Suppressor macrophage treated with lipopolysaccharide for 1 hour (primary cell): Measurements from ENCODE around the gene ATF6.
"Not testable (repeated sequence)": the region's sequence is repeated elsewhere in the genome, so short reads cannot be mapped to it uniquely, and the experiment has no call there.

Experiments
- DNase-seq, 3 donors: peaks; one replicate each; pipeline ENCODE4 v3.0.0-alpha.2; 2020 to 2022

The ATF6 gene

DNA sequence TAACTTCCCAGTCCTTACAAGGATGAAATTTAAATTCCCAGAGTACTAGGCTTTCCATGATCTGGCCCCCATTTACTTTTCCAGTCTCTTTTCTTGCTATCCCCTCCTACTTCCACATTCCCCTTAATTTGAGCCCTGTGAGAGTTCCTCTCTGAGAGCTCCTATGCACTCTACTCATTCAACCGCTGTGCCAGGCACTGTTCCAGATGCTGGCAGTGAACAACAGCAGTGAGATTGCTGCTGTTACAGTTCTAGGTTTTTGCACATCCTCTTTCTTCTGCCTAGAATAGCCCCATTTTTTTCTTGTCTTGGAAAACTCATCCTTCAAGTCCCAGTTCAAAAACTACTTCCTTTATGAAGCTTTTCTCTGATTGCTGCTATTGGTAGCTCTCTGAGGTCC, 18.8 kb downstream of the ATF6 start:
- DNase-seq, result peak in 2 of 3 donors; percentile 17 to 35

DNA sequence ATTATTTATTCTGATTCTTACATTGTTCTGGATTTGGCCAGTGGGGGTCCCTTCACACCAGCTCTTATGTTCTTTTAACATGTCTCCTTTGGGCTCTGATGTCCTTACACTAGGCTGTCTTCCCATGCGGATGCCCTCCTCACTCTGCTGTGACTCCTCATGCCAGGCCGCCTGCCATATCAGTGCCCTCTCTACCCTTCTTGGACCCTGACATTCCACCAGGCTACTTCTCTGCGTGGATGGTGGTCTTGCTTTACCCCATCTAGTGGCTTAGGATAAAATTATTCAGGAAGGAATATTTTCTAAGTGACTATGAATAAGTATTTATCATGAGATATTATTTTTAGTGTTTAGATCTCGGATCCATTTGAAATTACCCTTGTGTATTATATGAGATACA, 21.2 kb downstream of the ATF6 start:
- DNase-seq, result no peak

DNA sequence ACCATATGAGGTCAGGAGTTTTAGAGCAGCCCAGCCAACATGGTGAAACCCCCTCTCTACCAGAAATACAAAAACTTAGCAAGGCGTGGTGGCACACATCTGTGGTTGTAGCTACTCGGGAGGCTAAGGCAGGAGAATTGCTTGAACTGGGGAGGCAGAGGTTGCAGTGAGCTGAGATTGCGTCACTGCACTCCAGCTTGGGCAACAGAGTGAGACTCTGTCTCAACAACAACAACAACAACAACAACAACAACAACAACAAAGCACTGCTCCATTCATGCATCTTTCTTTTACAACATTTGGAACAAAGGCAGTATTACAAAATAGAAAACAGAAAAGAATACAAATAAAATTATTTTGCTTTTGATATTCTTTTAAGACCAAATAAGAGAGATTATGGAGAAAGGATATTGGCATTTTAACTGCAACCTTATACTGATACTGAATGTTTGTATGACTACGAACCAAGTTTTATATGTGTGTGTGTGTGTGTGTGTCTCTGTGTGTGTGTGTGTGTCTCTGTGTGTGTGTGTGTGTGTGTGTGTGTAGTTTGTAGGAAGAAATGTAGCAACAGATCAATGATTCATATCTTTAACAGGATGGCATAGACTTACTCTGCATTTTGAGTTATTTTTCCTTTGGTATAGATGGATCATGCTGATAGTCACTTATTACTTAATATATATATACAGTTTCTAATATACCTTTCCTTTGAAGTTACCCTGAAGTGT, 24.6 kb downstream of the ATF6 start:
- no peak for DNase-seq

DNA sequence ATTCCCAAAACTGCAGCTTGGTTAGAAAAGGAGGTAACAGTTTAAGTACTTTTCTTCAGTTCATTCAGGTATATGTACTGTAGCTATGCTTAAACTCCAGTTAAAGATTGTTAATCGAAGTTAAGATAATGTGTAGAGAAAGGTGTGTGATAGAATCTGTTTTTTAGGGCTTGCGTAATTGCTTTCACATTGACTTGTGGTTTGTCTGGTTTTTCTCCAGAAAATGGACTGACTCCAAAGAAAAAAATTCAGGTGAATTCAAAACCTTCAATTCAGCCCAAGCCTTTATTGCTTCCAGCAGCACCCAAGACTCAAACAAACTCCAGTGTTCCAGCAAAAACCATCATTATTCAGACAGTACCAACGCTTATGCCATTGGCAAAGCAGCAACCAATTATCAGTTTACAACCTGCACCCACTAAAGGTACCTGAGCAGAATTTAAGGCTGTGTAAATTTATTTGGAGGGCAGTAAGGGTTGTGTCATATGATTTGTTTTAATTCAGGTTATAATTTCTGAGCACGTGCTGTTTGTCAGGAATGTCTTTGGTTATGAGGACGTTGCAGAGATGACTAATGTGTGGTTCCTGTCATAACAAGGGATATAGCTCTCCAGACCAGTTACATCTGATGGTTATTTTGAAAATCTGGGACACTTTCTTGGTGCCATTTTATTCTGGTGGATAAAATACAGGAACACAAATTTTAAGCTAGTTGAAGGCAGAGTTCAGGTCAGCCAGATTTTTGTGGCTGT, 26.0 kb downstream of the ATF6 start:
- no peak for DNase-seq

DNA sequence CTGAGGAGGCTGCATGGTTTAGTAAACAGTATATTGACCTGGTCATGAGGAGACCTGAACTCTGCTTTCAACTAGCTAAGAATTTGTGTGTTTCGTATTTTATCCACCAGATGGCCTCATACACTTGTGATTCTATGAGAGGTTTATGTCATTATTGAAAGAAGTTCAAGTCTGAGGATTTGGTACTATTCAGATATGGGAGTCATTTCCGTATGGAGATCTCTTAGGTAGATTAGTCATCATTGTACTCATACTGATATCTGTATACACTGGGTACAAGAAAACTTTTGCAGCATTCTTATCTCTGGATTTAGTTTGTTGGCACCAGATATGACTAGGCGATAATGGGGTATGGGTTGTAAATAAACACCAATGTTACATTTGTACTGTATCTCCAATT, 26.6 kb downstream of the ATF6 start:
- DNase-seq, result peak; percentile 48 to 77 (median 76)

DNA sequence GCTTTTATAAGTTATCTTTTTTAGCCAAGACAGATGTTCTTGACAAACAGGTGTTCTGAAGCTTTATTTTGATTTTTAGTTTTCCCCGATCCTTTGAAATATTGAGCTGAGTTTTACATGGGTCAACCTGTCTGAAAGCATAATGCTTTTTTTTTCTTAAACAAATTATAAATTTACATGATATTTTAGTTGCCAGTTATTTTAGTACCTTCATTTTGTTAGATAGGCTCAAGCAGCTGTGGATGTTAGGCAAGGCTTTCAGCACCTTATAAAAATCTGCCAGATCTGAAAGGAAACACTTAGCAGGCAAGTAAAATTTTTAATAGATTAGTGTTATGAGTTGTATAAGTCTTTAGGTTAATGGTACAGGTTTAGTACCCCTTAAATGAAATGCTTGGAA, 33.7 kb downstream of the ATF6 start:
- no peak for DNase-seq

DNA sequence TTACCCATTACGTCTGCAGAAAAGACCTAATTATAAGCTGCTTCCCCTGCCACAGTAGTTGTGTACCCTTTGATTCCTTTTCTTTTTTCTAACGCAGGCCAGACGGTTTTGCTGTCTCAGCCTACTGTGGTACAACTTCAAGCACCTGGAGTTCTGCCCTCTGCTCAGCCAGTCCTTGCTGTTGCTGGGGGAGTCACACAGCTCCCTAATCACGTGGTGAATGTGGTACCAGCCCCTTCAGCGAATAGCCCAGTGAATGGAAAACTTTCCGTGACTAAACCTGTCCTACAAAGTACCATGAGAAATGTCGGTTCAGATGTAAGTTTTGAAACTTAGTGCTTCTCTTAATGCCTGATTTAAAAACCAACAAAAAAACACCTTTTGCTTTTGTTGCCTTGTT, 35.8 kb downstream of the ATF6 start:
- no peak for DNase-seq

DNA sequence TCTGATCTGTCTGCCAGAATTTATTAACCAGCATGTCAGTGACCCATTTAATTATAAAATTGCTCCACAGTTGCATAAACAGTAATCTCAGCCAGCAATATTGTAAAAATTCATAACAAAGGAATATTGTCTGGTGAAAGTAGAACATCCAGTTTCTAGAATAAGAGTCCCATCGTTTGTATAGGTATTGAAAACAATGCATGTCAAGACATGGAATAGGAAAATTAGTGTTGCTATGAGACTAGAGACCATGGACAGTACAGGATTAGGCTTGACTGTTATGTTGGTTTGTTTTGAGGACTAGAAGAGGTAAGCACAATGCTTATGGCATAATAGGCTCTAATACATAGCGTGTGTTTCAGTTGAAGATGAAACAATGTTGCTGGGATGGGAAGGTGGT, 37.1 kb downstream of the ATF6 start:
- DNase-seq, result no peak

DNA sequence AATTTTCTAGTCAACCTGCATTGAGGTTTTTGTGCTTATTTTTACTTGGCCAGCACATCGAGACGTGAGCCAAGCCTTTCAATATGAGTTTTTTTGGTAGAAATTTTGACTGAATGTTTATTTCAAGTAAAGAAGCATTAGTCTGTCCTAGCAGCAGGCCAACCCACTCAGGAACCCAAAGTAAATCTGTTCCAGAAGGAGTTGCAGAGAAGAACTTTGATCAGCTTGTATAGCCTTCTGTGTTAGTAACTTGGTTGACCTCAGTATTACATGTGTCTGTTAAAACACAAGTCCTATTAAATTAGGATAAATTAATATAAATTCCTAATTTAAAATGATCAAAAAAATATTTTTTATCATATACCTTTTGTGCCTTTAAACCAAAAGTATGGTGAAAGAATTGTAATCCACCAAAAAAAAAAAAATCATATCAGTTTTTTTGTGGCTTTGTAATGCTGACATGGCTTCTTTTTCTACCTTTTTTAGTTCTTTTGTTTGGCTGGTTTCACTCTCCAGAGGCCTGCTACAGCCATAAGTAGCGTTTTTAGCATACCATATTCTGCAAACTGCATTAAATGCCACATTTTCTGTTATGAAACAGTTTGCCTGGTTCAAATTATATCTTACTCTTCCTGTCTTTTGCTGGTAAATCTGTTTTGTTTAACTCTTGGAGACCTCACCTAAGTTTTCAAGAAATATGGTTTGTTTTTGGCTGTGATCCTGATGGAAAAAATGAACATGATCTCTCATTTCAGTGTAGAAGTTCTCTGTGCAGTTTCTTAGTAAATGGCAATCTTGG, 39.5 kb downstream of the ATF6 start:
- no peak for DNase-seq

DNA sequence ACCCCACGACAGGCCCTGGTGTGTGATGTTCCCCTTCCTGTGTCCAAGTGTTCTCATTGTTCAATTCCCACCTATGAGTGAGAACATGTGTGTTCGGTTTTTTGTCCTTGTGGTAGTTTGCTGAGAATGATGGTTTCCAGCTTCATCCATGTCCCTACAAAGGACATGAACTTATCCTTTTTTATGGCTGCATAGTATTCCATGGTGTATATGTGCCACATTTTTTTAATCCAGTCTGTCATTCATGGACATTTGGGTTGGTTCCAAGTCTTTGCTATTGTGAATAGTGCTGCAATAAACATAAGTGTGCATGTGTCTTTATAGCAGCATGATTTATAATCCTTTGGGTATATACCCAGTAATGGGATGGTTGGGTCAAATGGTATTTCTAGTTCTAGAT, 43.1 kb downstream of the ATF6 start:
- not testable (repeated sequence) for DNase-seq

DNA sequence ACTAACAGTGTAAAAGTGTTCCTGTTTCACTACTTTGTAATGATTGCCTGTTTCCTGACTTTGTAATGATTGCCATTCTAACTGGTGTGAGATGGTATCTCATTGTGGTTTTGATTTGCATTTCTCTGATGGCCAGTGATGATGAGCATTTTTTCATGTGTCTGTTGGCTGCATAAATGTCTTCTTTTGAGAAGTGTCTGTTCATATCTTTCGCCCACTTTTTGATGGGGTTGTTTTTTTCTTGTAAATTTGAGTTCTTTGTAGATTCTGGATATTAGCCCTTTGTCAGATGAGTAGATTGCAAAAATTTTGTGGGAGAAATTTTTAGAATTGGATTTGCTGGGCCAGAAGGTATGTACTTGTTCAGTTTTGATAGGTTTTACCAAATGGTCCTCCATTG, 43.5 kb downstream of the ATF6 start:
- not testable (repeated sequence) for DNase-seq

DNA sequence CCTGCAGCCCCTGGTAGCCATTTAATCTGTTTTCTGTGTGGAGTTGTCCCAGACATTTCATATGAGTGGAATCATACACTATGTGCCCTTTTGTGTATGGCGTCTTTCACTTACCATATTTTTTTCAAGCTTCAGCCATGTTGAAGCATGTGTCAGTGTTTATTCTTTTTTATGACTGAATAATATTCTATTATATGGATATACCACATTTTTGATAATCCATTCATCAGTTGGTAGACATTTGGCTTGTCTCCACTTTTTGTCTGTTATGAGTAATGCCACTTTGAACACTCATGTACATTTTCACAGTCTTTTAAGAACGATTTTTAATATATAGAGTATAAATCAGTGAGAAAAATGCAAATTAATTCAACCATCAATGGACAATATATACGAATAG, 44.7 kb downstream of the ATF6 start:
- no peak for DNase-seq

DNA sequence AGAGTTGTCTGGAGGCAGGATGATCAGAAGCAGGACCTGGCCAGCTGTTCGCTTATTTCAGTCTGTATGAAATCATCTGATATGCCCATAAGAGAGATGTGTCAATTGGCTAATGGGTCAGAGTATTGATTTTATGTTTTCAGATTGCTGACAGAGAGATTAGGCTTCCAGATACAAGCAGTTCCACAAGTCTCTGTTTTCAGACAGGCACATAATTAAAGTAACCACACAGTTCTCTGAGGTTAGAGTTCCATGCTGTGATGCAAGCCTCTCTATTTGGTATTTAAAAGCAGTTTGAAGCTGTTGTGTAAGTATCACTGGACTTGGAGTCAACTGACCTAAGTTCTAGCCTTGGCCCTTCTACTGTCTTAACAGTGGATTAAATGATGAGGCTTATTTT, 50.1 kb downstream of the ATF6 start:
- no peak for DNase-seq

DNA sequence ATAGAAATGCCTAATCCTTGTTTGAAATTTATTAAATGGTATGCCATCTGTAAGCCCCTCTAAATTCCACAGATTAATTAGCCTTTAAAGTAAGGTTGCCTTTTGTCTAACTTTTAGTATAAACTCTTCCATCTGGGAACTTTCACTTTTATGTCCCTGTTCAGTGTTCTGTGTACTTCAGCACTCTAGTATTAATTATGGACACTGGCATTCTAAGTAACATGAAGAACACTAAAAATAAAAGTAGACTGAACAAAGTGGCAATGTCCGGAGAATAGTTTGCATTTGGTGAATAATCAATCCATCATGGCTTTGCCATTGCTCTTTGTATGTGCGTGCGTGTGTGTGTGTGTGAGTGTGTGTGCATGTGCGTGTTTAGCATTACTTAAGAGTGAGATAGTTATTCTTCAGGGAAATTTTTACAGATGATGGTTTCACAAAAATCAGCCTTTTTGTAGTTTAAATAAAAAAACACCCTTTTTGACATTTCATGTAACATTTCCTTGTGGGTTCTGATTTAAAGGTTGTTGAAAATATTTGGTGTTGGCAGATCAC, 51.1 kb downstream of the ATF6 start:
- DNase-seq, result no peak

DNA sequence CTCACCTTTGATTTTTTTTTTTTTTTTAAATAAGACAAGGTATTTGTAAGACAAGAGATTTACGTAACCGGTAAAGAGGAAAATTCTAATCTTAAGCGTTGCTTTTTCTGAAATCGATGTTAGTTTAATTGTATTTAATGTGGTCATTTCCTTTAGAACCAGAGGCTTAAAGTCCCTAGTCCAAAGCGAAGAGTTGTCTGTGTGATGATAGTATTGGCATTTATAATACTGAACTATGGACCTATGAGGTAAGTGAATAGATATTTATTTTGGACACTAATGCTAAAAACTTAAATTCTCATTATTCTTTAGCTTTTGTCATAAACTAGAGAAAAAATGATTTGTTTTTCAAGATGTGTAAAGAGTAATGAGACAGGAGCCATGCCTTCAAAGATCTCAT, 54.8 kb downstream of the ATF6 start:
- DNase-seq, result no peak

DNA sequence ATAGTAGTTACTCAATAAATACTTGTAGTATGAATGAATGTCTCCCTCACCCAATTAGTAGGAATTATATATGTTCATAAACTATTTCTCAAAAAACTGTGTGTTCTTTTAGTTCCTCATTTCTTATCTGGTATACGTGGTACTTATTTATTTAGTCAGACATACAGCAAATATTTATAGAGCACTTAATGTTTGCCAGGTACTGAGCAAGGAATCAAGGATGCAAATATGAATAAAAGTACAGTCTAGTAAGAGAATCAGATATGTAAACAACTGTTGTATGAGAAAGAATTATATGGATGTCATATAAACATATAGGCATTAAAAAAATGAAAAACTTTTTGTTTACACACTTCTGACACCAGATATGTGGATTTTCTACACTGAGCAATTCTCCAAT, 58.5 kb downstream of the ATF6 start:
- no peak for DNase-seq

DNA sequence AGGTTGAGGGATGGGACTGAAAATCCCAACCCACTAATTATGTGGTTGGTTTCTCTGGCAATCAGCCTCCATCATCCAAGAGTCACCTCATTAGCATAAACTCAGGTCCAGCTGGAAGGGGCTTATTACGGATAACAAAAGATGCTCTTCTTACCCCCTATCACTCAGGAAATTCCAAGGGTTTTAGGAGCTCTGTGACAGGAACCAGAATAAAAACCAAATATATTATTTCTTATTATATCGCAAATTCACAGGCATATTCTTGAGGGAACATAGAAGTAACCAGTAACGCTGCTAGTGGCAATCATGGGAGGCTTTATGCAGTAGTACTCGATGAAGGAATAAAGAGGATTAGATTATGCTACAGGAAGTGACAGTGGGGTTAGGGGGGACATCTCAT, 59.7 kb downstream of the ATF6 start:
- DNase-seq, result no peak

DNA sequence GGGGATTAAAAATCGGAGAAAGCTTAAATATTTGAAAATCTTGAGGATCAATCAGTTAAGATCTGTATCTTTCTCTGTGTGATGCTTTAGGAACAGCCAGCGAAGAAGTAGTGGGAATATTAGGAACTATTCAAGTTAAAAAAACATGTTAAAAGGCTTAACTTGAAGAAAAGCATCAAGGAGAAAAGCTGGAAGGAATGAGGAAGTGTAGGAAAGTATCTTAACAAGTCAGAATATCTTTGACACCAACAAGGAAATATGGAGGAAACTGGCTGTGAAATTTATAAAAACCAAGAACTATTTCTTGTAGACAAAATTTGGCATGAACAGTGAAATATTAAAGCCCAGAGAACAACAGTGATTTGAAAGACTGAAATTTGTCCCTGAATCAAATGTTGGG, 60.4 kb downstream of the ATF6 start:
- DNase-seq, result no peak

DNA sequence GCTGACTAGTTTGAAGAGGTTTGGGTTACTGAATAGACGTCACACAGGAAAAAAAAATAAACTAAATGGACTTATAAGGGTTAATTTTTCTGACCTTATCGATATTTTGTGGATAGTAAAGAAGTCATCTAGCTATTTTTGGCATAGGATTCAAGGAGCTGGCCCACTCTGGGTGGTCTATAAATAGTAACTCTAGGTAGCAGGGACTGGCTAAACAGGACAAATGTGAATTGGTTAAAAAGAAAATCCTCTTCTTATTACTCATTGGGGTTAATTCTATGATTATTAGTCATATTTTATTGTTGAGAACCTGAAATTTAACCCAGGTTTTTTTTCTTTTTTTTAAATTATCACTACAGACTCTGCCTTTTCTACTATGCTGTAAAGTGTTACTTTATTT, 61.7 kb downstream of the ATF6 start:
- DNase-seq, result no peak

DNA sequence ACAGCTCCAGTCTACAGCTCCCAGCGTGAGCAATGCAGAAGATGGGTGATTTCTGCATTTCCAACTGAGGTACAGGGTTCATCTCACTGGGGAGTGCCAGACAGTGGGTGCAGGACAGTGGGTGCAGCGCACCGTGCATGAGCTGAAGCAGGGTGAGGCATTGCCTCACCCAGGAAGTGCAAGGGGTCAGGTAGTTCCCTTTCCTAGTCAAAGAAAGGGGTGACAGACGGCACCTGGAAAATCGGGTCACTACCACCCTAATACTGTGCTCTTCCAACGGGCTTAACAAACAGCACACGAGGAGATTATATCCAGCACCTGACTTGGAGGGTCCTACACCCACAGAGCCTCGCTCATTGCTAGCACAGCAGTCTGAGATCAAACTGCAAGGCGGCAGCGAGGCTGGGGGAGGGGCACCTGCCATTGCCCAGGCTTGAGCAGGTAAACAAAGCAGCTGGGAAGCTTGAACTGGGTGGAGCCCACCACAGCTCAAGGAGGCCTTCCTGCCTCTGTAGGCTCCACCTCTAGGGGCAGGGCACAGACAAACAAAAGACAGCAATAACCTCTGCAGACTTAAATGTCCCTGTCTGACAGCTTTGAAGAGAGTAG, 66.3 kb downstream of the ATF6 start:
- not testable (repeated sequence) for DNase-seq

DNA sequence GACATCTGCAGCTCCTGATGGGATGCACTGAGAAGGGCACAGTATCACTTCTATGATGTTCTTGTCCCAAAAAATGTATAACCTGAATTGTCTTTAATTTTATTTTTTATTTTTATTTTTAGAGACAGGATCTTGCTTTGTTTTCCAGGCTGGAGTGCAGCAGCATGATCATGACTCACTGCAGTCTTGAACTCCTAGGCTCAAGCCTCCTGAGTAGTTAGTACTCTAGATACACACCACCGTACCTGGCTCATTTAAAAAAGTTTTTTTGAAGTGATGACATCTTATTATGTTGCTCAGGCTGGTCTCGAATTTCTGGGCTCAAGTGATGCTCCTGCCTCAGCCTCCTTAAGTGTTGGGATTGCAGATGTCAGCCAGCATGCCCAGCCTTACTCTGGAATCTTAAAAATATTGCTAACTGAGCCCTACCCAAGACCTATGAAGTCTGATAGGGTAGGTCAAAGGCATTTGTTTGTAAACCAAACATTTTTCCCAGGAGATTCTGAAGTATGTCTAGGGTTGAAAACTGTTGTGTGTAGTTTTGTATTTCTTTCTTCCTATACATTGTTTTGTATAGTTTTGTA, 68.9 kb downstream of the ATF6 start:
- no peak for DNase-seq

DNA sequence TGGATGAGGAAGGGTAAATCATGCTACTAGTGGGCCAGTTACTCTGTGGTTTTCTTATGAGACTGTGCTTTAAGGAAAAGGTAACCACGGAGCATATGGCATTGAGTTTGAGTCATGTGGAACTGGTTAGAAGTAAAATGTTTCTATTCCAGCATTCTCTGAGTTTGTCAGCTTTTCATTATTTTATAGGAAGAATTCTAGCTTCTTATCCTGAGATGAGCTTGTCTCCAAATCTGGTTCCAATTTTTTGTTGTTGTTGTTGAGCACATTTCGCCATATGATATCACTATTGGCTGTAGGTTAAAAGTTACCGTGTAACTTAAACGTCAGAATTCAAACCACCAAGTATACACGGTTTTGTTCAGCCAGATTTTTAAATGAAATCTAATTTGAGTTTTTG, 69.9 kb downstream of the ATF6 start:
- no peak for DNase-seq

DNA sequence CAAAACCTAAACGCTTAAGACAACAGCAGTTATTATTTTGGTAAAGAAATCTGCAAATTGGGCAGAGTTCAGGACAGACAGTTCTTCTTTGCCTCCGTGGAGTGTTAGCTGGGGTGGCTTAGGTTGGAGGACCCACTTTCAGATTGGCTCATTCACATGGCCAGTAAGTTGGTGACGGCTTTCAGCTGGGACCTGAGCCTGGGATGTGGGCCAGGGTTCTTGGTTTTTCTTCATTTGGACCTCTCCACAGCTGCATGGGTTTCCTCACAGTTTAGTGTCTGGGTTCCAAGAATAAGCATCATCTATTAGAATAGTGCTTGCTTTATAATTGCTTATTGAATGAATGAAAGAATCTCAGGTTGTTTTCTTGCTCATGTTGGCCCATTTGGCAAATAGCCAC, 72.2 kb downstream of the ATF6 start:
- no peak for DNase-seq
